Smooth muscle cell (in vitro differentiated cells): ENCODE data around the gene CCDC83. TPM values are rescaled to one million over a fixed set of nuclear protein-coding genes. Genes with fewer than 3 reads are reported as not detected.

ENCODE experiments used
- DNase-seq: peaks from one replicate; lab custom pipeline; 2025; ENCODE audit not compliant: unreplicated experiment; lab: John Stamatoyannopoulos, UW
- H2AFZ ChIP-seq: fragments of 200-600 bp; sonication (generic); 2 replicates; pipeline ENCODE4 v1.6.0; 2016; ENCODE audit warnings: antibody characterized with exemption, low read depth, mild to moderate bottlenecking
- H3F3A ChIP-seq: fragments of 200-600 bp; sonication (generic); 2 replicates; pipeline ENCODE4 v1.6.0; 2017; ENCODE audit warnings: antibody characterized with exemption, low read depth
- H3K27ac ChIP-seq: fragments of 200-600 bp; sonication (generic); 2 replicates; pipeline ENCODE4 v1.5.1; 2016; ENCODE audit warnings: low read depth, mild to moderate bottlenecking
- H3K27me3 ChIP-seq: fragments of 200-600 bp; sonication (generic); 2 replicates; pipeline ENCODE4 v1.6.1; 2016; ENCODE audit warnings: low read depth, mild to moderate bottlenecking
- H3K36me3 ChIP-seq: fragments of 200-600 bp; sonication (generic); 2 replicates; pipeline ENCODE4 v1.5.1; 2016; ENCODE audit warnings: low read depth
- H3K4me1 ChIP-seq: fragments of 200-600 bp; sonication (generic); 2 replicates; pipeline ENCODE4 v1.5.1; 2016; ENCODE audit warnings: low read depth
- H3K4me2 ChIP-seq: fragments of 200-600 bp; sonication (generic); 2 replicates; pipeline ENCODE4 v1.6.0; 2016; ENCODE audit warnings: mild to moderate bottlenecking
- H3K4me3 ChIP-seq: fragments of 200-600 bp; sonication (generic); 2 replicates; pipeline ENCODE4 v1.5.1; 2016; ENCODE audit warnings: mild to moderate bottlenecking
- H3K79me2 ChIP-seq: fragments of 200-600 bp; sonication (generic); 2 replicates; pipeline ENCODE4 v1.6.0; 2016; ENCODE audit warnings: low read depth, mild to moderate bottlenecking
- H3K9ac ChIP-seq: fragments of 200-600 bp; sonication (generic); 2 replicates; pipeline ENCODE4 v1.6.0; 2016; ENCODE audit warnings: low read depth
- H3K9me3 ChIP-seq: fragments of 200-600 bp; sonication (generic); replicated peaks from 2 replicates; pipeline ENCODE4 v1.5.1; 2016; ENCODE audit warnings: low read depth
- H4K20me1 ChIP-seq: fragments of 200-600 bp; sonication (generic); 2 replicates; pipeline ENCODE4 v1.6.0; 2016; ENCODE audit warnings: low read depth
- WGBS: methylation state at CpG from one replicate; pipeline ENCODE4 v1.1.7; 2016; ENCODE audit warnings: low lambda C conversion rate; 5-methylcytosine and 5-hydroxymethylcytosine counted together
- polyA plus RNA-seq: library from polyadenylated mRNA; unstranded; fragments of >200 nt; fragmentation: Nextera tagmentation; extraction: Ambion mirVana; gene quantifications from 2 replicates; pipeline ENCODE4 v1.2.1, GENCODE V29; 2016
- total RNA-seq: library from RNA; depleted of rRNA; stranded (reverse); fragments of >200 nt; gene quantifications from 2 replicates; pipeline ENCODE4 v1.2.3, GENCODE V29; 2014
- TF ChIP-seq, protein P1 (sequence below): fragments of 200-600 bp; sonication (generic); IDR thresholded peaks from 2 replicates; pipeline ENCODE4 v1.5.1; 2017; ENCODE audit warnings: borderline replicate concordance, mild to moderate bottlenecking, antibody characterized with exemption; ENCODE audit not compliant: insufficient read depth, poor library complexity, severe bottlenecking

The CCDC83 gene
- total and polyA plus RNA-seq, 2 experiments from 2014 or later, result not detected

DNA sequence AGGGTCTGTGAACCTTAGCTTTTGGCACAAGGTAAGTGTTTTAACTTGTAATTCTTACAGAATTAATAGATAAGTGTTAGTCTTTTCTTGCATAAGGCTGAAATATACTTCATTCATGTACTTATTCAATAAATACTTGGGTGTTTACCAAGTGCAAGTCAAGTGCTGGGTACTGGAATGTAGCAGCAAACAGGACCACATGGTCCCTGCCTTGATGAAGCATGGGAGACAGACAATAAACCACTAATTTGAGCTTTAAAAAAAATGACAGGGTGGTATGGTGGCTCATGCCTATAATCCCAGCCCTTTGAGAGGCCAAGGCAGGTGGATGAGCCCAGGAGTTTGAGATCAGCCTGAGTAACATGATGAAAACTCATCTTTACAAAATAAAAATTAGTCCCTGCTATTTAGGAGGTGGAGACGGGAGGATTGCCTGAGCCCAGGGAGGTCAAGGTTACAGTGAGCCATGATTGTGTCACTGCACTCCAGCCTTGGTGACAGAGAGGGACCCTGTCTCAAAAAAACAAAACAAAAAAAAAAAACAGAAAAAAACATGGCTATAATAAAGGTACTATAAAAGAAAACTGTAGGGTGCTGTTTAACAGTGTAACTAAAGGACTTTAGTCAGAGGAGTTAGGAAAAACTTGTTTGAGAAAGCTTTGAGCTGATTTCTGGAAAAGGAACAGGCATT lies 11.1 kb downstream of the CCDC83 start:
- Histone ChIP-seq H3K27me3 (no peaks in the 10 kb centered on the region), H4K20me1 (no peaks in the 10 kb centered on the region), H3K9me3 (no peaks in the 10 kb centered on the region), H3K27ac (no peak overlapping the region), H2AFZ (no peak overlapping the region), H3F3A (no peaks in the 10 kb centered on the region), H3K9ac (no peak overlapping the region), H3K4me2 (no peak overlapping the region), H3K4me1 (no peaks in the 10 kb centered on the region), H3K79me2 (no peaks in the 10 kb centered on the region), H3K4me3 (no peak overlapping the region), H3K36me3 (no peaks in the 10 kb centered on the region)
- TF ChIP-seq, protein P1, sequence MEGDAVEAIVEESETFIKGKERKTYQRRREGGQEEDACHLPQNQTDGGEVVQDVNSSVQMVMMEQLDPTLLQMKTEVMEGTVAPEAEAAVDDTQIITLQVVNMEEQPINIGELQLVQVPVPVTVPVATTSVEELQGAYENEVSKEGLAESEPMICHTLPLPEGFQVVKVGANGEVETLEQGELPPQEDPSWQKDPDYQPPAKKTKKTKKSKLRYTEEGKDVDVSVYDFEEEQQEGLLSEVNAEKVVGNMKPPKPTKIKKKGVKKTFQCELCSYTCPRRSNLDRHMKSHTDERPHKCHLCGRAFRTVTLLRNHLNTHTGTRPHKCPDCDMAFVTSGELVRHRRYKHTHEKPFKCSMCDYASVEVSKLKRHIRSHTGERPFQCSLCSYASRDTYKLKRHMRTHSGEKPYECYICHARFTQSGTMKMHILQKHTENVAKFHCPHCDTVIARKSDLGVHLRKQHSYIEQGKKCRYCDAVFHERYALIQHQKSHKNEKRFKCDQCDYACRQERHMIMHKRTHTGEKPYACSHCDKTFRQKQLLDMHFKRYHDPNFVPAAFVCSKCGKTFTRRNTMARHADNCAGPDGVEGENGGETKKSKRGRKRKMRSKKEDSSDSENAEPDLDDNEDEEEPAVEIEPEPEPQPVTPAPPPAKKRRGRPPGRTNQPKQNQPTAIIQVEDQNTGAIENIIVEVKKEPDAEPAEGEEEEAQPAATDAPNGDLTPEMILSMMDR, result no peak
- 100% methylated on average over 1 of the region's 1 CpG for WGBS
- no peak for DNase-seq

DNA sequence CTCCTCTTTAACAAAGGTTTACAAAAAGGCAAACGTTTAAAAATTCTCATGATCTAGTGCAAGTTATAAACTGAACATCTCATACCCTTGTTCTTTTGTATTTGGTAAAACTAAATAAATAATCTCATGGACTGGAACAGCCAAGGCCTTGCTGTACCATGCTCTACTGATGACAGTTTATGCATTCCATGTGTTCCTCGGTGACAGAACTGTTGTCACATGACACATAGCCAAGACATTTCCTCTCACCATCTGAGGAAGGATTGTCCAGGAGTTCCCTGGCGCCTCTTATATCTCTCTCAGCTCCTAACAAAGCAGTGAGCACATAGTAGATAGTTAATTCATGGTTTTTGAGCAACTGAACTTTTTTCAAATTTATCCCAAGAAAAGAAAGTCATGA lies 12.6 kb downstream of the CCDC83 start:
- DNase-seq, result no peak
- H3F3A ChIP-seq, result no peaks in the 10 kb centered on the region
- H3K27ac ChIP-seq, result no peak overlapping the region
- H4K20me1 ChIP-seq, result no peaks in the 10 kb centered on the region
- H3K79me2 ChIP-seq, result no peaks in the 10 kb centered on the region
- no peaks in the 10 kb centered on the region for H3K4me1 ChIP-seq
- TF ChIP-seq, protein P1, result no peak
- no peak overlapping the region for H3K9ac ChIP-seq
- H3K36me3 ChIP-seq, result no peaks in the 10 kb centered on the region
- no peaks in the 10 kb centered on the region for H3K9me3 ChIP-seq
- no peak overlapping the region for H3K4me3 ChIP-seq
- WGBS, result 45% methylated on average over 3 of the region's 3 CpGs
- H3K27me3 ChIP-seq, result no peaks in the 10 kb centered on the region
- no peak overlapping the region for H2AFZ ChIP-seq
- no peak overlapping the region for H3K4me2 ChIP-seq

DNA sequence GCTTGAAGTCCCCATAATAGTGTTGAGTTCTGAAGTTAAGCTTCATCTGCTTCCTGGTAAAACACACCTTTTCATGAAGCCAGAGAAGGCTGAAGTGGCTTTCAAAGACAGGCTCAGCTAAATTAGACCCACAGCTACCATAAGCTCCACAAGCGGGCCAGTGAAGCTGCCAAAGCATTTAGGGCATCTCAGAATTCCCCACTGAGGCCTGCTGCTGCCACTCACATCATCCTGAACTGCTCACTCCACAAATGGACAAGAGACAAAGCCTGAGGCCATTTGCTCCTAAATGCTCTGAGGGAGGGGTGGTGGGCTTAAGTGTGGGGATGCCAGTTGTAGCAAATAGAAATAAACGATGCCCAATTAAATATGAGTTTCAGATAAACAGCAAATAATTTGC lies 14.6 kb downstream of the CCDC83 start:
- no peak overlapping the region for H3K27ac ChIP-seq
- H3K36me3 ChIP-seq, result no peaks in the 10 kb centered on the region
- H3K79me2 ChIP-seq, result no peaks in the 10 kb centered on the region
- TF ChIP-seq, protein P1, result no peak
- H4K20me1 ChIP-seq, result no peaks in the 10 kb centered on the region
- H3K9ac ChIP-seq, result no peak overlapping the region
- H3K9me3 ChIP-seq, result no peaks in the 10 kb centered on the region
- H3K4me1 ChIP-seq, result no peaks in the 10 kb centered on the region
- no peaks in the 10 kb centered on the region for H3F3A ChIP-seq
- H3K27me3 ChIP-seq, result no peaks in the 10 kb centered on the region
- no peak overlapping the region for H3K4me3 ChIP-seq
- H3K4me2 ChIP-seq, result no peak overlapping the region
- 84% methylated on average over 2 of the region's 2 CpGs for WGBS
- no peak for DNase-seq
- H2AFZ ChIP-seq, result no peak overlapping the region

DNA sequence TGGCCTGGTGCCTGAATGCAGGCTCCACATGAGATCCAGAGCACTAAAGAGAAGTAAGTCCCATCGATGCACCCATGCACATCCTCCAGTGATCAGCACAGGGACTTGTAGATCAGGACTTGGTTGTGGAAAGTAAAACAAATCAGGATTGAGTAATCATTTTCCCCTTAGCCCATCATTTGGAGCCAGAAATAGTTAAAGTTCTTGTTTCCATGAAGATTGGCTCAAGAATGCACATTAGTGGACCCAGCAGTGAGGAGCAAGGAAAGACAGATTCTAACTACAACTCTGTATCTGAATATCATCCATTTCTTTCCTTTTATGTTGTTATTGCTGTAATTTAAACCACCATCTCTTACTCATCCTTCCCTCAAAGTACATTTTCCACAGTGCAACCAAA lies 19.1 kb downstream of the CCDC83 start:
- WGBS, result 100% methylated on average over 1 of the region's 1 CpG
- Histone ChIP-seq H3K79me2 (no peaks in the 10 kb centered on the region), H2AFZ (no peak overlapping the region)

More for the DNA sequence above, 19.1 kb downstream of the CCDC83 start:
- H3K9me3 ChIP-seq, result no peaks in the 10 kb centered on the region
- no peak overlapping the region for H3K27ac ChIP-seq
- TF ChIP-seq, protein P1, result no peak
- no peaks in the 10 kb centered on the region for H3K4me1 ChIP-seq
- DNase-seq, result no peak
- H3K4me2 ChIP-seq, result no peak overlapping the region
- no peaks in the 10 kb centered on the region for H4K20me1 ChIP-seq
- no peak overlapping the region for H3K4me3 ChIP-seq
- H3K36me3 ChIP-seq, result no peaks in the 10 kb centered on the region
- H3F3A ChIP-seq, result no peaks in the 10 kb centered on the region
- H3K27me3 ChIP-seq, result no peaks in the 10 kb centered on the region
- H3K9ac ChIP-seq, result no peak overlapping the region
